Myocyte (in vitro differentiated cells): ENCODE measurements around the gene LRWD1. TPM values are rescaled to one million over a fixed set of nuclear protein-coding genes. Genes with fewer than 3 reads are reported as not detected.
A peak's percentile ranks its signal among the peaks of the same experiment; 100 is the strongest.
"Not testable (repeated sequence)": the region's sequence is repeated elsewhere in the genome, so short reads cannot be mapped to it uniquely, and the experiment has no call there.

ENCODE experiments used
- DNase-seq: peaks from one replicate; pipeline ENCODE4 v3.0.0-alpha.2; 2012; ENCODE audit warnings: low read depth
- total RNA-seq: library from RNA; depleted of rRNA; stranded (reverse); fragments of >200 nt; gene quantifications from 2 replicates; pipeline ENCODE4 v1.2.3, GENCODE V29; 2014

LRWD1 gene
- total RNA-seq, 1 donor from 2014 or later: 41.3 TPM

GRCh38 chr7:102439963-102440795, 24.6 kb upstream of the LRWD1 start:
- DNase-seq: peak; percentile 93

GRCh38 chr7:102444961-102445673, 19.7 kb upstream of the LRWD1 start:
- DNase-seq: no peak

GRCh38 chr7:102445674-102446071, 19.1 kb upstream of the LRWD1 start:
- no peak for DNase-seq

GRCh38 chr7:102446387-102447156, 18.2 kb upstream of the LRWD1 start:
- no peak for DNase-seq

GRCh38 chr7:102447311-102447710, 17.5 kb upstream of the LRWD1 start:
- DNase-seq: no peak

- no peak for DNase-seq
These were observed 15.6 kb upstream of the LRWD1 start for GRCh38 chr7:102449136-102449535.

- DNase-seq: no peak
These were observed 14.5 kb upstream of the LRWD1 start for GRCh38 chr7:102450242-102450641.

GRCh38 chr7:102451371-102452054, 13.3 kb upstream of the LRWD1 start:
- peak; percentile 83 for DNase-seq

GRCh38 chr7:102452451-102452850, 12.3 kb upstream of the LRWD1 start:
- no peak for DNase-seq

- DNase-seq: no peak
These were observed 11.5 kb upstream of the LRWD1 start for GRCh38 chr7:102453319-102453718.

- no peak for DNase-seq
These were observed 10.3 kb upstream of the LRWD1 start for GRCh38 chr7:102454468-102454867.

- not testable (repeated sequence) for DNase-seq
These were observed 9.9 kb upstream of the LRWD1 start for GRCh38 chr7:102454932-102455331.

GRCh38 chr7:102455596-102455995, 9.2 kb upstream of the LRWD1 start:
- DNase-seq: no peak

- DNase-seq: no peak
These were observed 8.5 kb upstream of the LRWD1 start for GRCh38 chr7:102456327-102456726.

- no peak for DNase-seq
These were observed 7.3 kb upstream of the LRWD1 start for GRCh38 chr7:102457352-102457924.

GRCh38 chr7:102459221-102459844, 5.5 kb upstream of the LRWD1 start:
- no peak for DNase-seq

- DNase-seq: no peak
These were observed 4.3 kb upstream of the LRWD1 start for GRCh38 chr7:102460467-102460866.

GRCh38 chr7:102463841-102464576, 775 bp upstream of the LRWD1 start:
- DNase-seq: no peak

- DNase-seq: no peak
These were observed 1.3 kb downstream of the LRWD1 start for GRCh38 chr7:102466097-102466496.
